ENCODE results near the gene RASSF7. TPM values are rescaled to one million over a fixed set of nuclear protein-coding genes. Genes with fewer than 3 reads are reported as not detected.
A peak's percentile ranks its signal among the peaks of the same experiment; 100 is the strongest.
"Not testable (repeated sequence)": the region's sequence is repeated elsewhere in the genome, so short reads cannot be mapped to it uniquely, and the experiment has no call there.

Gene RASSF7
- total RNA-seq, 1 experiment from 2014 or later = 515 TPM

- peak; percentile 54 for DNase-seq (ENCODE audit: low spot score)
Measured at GRCh38 chr11:565921-566509, 5.2 kb downstream of the RASSF7 start.

GRCh38 chr11:567011-567628 lies 6.3 kb downstream of the RASSF7 start:
- no peak for DNase-seq (ENCODE audit: low spot score)

- DNase-seq (ENCODE audit: low spot score) = no peak
Measured at GRCh38 chr11:567629-568292, 7.0 kb downstream of the RASSF7 start.

- peak; percentile 93 for DNase-seq (ENCODE audit: low spot score)
Measured at GRCh38 chr11:568306-569157, 7.8 kb downstream of the RASSF7 start.

- DNase-seq (ENCODE audit: low spot score) = no peak
Measured at GRCh38 chr11:569158-569885, 8.6 kb downstream of the RASSF7 start.

GRCh38 chr11:571802-572185 lies 11.0 kb downstream of the RASSF7 start:
- DNase-seq (ENCODE audit: low spot score) = no peak

GRCh38 chr11:573146-573759 lies 12.5 kb downstream of the RASSF7 start:
- DNase-seq (ENCODE audit: low spot score) = no peak

GRCh38 chr11:574031-574570 lies 13.3 kb downstream of the RASSF7 start:
- not testable (repeated sequence) for DNase-seq (ENCODE audit: low spot score)

GRCh38 chr11:574632-575312 lies 14.0 kb downstream of the RASSF7 start:
- DNase-seq (ENCODE audit: low spot score) = peak; percentile 37

- peak; percentile 79 for DNase-seq (ENCODE audit: low spot score)
Measured at GRCh38 chr11:575313-575995, 14.7 kb downstream of the RASSF7 start.

- peak; percentile 95 for DNase-seq (ENCODE audit: low spot score)
Measured at GRCh38 chr11:575996-576768, 15.4 kb downstream of the RASSF7 start, which contains the start of gene PHRF1. Gene PHRF1, plus strand, starts transcription at chr11:576470. Its CDS starts 5,043 bp downstream, at chr11:581513.

GRCh38 chr11:576811-577610 lies 16.2 kb downstream of the RASSF7 start:
- no peak for DNase-seq (ENCODE audit: low spot score)

- DNase-seq (ENCODE audit: low spot score) = no peak
Measured at GRCh38 chr11:577611-577894, 16.8 kb downstream of the RASSF7 start.

GRCh38 chr11:578276-579035 lies 17.7 kb downstream of the RASSF7 start:
- DNase-seq (ENCODE audit: low spot score) = no peak

- DNase-seq (ENCODE audit: low spot score) = no peak
Measured at GRCh38 chr11:579830-580601, 19.2 kb downstream of the RASSF7 start.

- no peak for DNase-seq (ENCODE audit: low spot score)
Measured at GRCh38 chr11:581342-581741, 20.6 kb downstream of the RASSF7 start.

Data from HT-29 (cell line).